K562 (cell line): ENCODE data around the gene BLM. TPM values are rescaled to one million over a fixed set of nuclear protein-coding genes. Genes with fewer than 3 reads are reported as not detected.
A peak's percentile ranks its signal among the peaks of the same experiment; 100 is the strongest.

Experiments
- ATAC-seq: fragments of 200-7000 bp; cut with Tn5 transposase; 3 replicates; pipeline ENCODE4 v1.9.1; 2020; ENCODE audit warnings: moderate library complexity
- BruUV-seq: library from RNA; stranded (reverse); fragments of 400-500 nt; replicated peaks from 2 replicates; lab custom pipeline; 2021; lab: Mats Ljungman, UMichigan
- CTCF ChIA-PET: fragments of 300-600 bp; formaldehyde crosslinking; extraction: SDS; loops from one replicate; lab custom pipeline; 2021; ENCODE audit warnings: low intra/inter-chr PET ratio; lab: Yijun Ruan, JAX
- POLR2A ChIA-PET: fragments of 300-600, 350-650 bp; sonication (Branson Sonifier 250); formaldehyde crosslinking; extraction: SDS; loops from one replicate; lab custom pipeline; 2021; ENCODE audit warnings: antibody characterized with exemption, inconsistent platforms; lab: Yijun Ruan, JAX
- DNase-seq, 4 experiments: peaks; one replicate each; pipeline versions ENCODE4 v3.0.0 to v3.0.0-alpha.2; 2011 to 2018; ENCODE audit warnings: low spot score in 3 of 4, mixed read lengths in 3 of 4; ENCODE audit errors: extremely low read depth in 1 of 4
- FAIRE-seq: peaks from 2 replicates; lab custom pipeline; 2011; peaks lifted over from hg19 to GRCh38; lab: Jason Lieb, UNC
- H2AFZ ChIP-seq: 2 replicates; pipeline ENCODE4 v1.6.0; 2011; ENCODE audit warnings: low read depth, low read length, control low read depth, inconsistent platforms
- H3K27ac ChIP-seq: fragments of 200-600 bp; 3 replicates; pipeline ENCODE4 v1.8.0; 2011; ENCODE audit warnings: low read depth, mild to moderate bottlenecking, control low read depth, inconsistent platforms, low read length, moderate library complexity, mixed read lengths; ENCODE audit errors: extremely low read depth
- H3K27me3 ChIP-seq, 2 experiments: fragments of 300-600 bp in 1 of 2; 2 replicates in 1 of 2; 3 replicates in 1 of 2; pipeline versions ENCODE4 v1.6.0 to v1.8.0; 2011; ENCODE audit warnings: inconsistent platforms in 2 of 2, low read length in 2 of 2, mild to moderate bottlenecking in 1 of 2, mixed read lengths in 1 of 2, moderate library complexity in 1 of 2; ENCODE audit not compliant: control insufficient read depth in 2 of 2, insufficient read depth in 2 of 2
- H3K36me3 ChIP-seq: fragments of 300-600 bp; 3 replicates; pipeline ENCODE4 v1.8.0; 2011; ENCODE audit warnings: mild to moderate bottlenecking, low read length, inconsistent platforms; ENCODE audit not compliant: control insufficient read depth, insufficient read depth
- H3K4me1 ChIP-seq, 2 experiments: fragments of 200-600 bp in 1 of 2; replicated peaks in 1 of 2; 2 replicates in 1 of 2; 3 replicates in 1 of 2; pipeline versions ENCODE4 v1.5.1 to v1.8.0; 2011; ENCODE audit warnings: inconsistent platforms in 2 of 2, low read length in 2 of 2, mild to moderate bottlenecking in 1 of 2, mixed read lengths in 1 of 2, moderate library complexity in 1 of 2; ENCODE audit not compliant: control insufficient read depth in 2 of 2, insufficient read depth in 2 of 2
- H3K4me2 ChIP-seq: 2 replicates; pipeline ENCODE4 v1.6.1; 2011; ENCODE audit warnings: low read length, control low read depth, inconsistent platforms, mixed read lengths; ENCODE audit not compliant: insufficient read depth
- H3K4me3 ChIP-seq: fragments of 200-600 bp; sonication (generic), shearing (Covaris generic); 2 replicates; pipeline ENCODE4 v1.5.1; 2016; ENCODE audit warnings: control low read depth, inconsistent platforms
- H3K79me2 ChIP-seq: fragments of 200-600 bp; 3 replicates; pipeline ENCODE4 v1.8.0; 2011; ENCODE audit warnings: low read length, inconsistent platforms; ENCODE audit not compliant: control insufficient read depth, insufficient read depth
- H3K9ac ChIP-seq, 2 experiments: 2 replicates each; pipeline versions ENCODE4 v1.6.0 to v1.6.1; 2011; ENCODE audit warnings: low read depth in 2 of 2, low read length in 2 of 2, control low read depth in 1 of 2, inconsistent platforms in 1 of 2, mild to moderate bottlenecking in 1 of 2, mixed read lengths in 1 of 2; ENCODE audit not compliant: insufficient read depth in 1 of 2
- H3K9me1 ChIP-seq: one replicate; pipeline ENCODE4 v1.6.0; 2011; ENCODE audit warnings: inconsistent platforms, mild to moderate bottlenecking, low read length, moderate library complexity; ENCODE audit not compliant: control insufficient read depth, insufficient read depth
- H3K9me3 ChIP-seq: replicated peaks from 2 replicates; pipeline ENCODE4 v1.5.1; 2011; ENCODE audit warnings: low read depth, low read length, inconsistent platforms; ENCODE audit not compliant: control insufficient read depth, insufficient read depth
- H4K20me1 ChIP-seq: replicated peaks from 2 replicates; pipeline ENCODE4 v1.6.1; 2011; ENCODE audit warnings: low read length, inconsistent platforms, mixed read lengths; ENCODE audit not compliant: control insufficient read depth, insufficient read depth
- BCLAF1 ChIP-seq, 2 experiments: fragments of 450-650 bp in 1 of 2; IDR thresholded peaks; 2 replicates each; pipeline ENCODE4 v1.6.1; 2011 to 2017; ENCODE audit warnings: low read depth in 2 of 2, antibody characterized with exemption in 1 of 2, borderline replicate concordance in 1 of 2, low read length in 1 of 2, mild to moderate bottlenecking in 1 of 2, mixed read lengths in 1 of 2; ENCODE audit not compliant: control insufficient read depth in 1 of 2
- GTF2A2 ChIP-seq: IDR thresholded peaks from 2 replicates; pipeline ENCODE4 v1.6.1; 2016; ENCODE audit warnings: mild to moderate bottlenecking, missing genetic modification characterization, missing compliant biosample characterization
- MYNN ChIP-seq, 2 experiments: sonication (generic); formaldehyde crosslinking in 1 of 2; IDR thresholded peaks; 2 replicates each; pipeline versions ENCODE4 v1.5.0 to v1.6.1; 2016 to 2020; ENCODE audit warnings: antibody characterized with exemption in 1 of 2, missing genetic modification reagents in 1 of 2
- UBTF ChIP-seq, 2 experiments: IDR thresholded peaks; 2 replicates each; pipeline ENCODE4 v1.6.1; 2012; ENCODE audit warnings: improper control_type of control experiment in 2 of 2, low read depth in 2 of 2, low read length in 2 of 2, borderline replicate concordance in 1 of 2
- ZNF778 ChIP-seq: fragments of 450-650 bp; formaldehyde crosslinking; IDR thresholded peaks from 2 replicates; pipeline ENCODE4 v1.4.0; 2020; ENCODE audit warnings: mild to moderate bottlenecking, moderate library complexity
- WGBS: fragments of 100-300 bp; shearing (Covaris generic); methylation state at CpG from one replicate; pipeline ENCODE4 v1.1.6; 2016; ENCODE audit warnings: low coverage, mixed read lengths; ENCODE audit not compliant: insufficient coverage; ENCODE audit errors: missing lambda C conversion rate; 5-methylcytosine and 5-hydroxymethylcytosine counted together
- in situ Hi-C: fragments of 300-500 bp; cut with MboI; formaldehyde crosslinking; loops from 4 replicates; pipeline ENCODE4 v1.15.0; 2018; ENCODE audit warnings: inconsistent platforms, mixed read lengths
- intact Hi-C: fragments of 100-400 bp; cut with micrococcal nuclease; formaldehyde crosslinking; loops from 2 replicates; pipeline ENCODE4 v1.14.2; 2022
- polyA plus RNA-seq, 8 experiments: library from polyadenylated mRNA; depleted of rRNA in 4 of 8; stranded (reverse) in 5 of 8; unstranded in 3 of 8; fragments of >200 nt; fragmentation: Nextera tagmentation in 2 of 8; fragmentation: Illumina TruSeq in 1 of 8; extraction: Ambion mirVana in 2 of 8; extraction: Trizol in 1 of 8; gene quantifications; 2 replicates each; pipeline versions ENCODE4 v1.2.1 to v1.2.3, GENCODE V29; 2011 to 2014; ENCODE audit warnings: inconsistent platforms in 1 of 8, missing spikeins in 1 of 8
- total RNA-seq, 7 experiments: library from RNA; depleted of rRNA in 6 of 7; stranded (reverse); fragments of >200 nt in 6 of 7; fragmentation: Illumina TruSeq in 2 of 7; extraction: Trizol in 2 of 7; gene quantifications; 2 replicates each; pipeline versions ENCODE4 v1.2.1 to v1.2.3, GENCODE V29; 2011 to 2021; ENCODE audit warnings: low replicate concordance in 1 of 7
- TF ChIP-seq, protein P1 (sequence below): fragments of 450-650 bp; IDR thresholded peaks from 2 replicates; pipeline ENCODE4 v1.6.1; 2017; ENCODE audit warnings: antibody characterized with exemption, mild to moderate bottlenecking

The BLM gene
- total and polyA plus RNA-seq, 9 of the 15 experiments (the other 6 are each of a cell fraction or from before 2014, with no cell fraction given) = 21.0 to 56.0 (median 43.9) TPM

DNA sequence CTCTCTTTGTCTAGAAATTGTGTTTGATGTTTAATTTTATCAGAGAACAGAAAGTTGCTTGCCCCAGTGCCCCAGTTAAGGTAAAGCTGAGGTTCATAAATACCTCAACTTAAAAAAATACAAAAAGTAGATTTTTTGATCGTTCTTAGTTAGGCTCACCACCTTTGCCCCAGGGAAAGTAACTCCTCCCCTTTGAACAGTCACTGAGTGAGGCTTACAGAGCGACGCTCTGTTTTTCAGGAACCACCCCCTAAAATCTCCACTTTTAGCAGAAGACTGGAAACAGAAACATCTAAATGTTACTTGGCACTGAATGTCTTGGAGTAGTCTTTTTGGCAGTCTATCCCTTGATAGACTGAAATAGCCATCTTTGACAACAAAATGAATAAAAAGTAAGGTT is 24.9 kb downstream of the BLM start:
- ChIA-PET POLR2A (interaction anchor here (0.5 to 3.1 kb wide), 3 partner anchors 25 to 188 kb away, joined by 3 to 11 read pairs (median 3); partner anchors contain the start of gene BLM), CTCF (no interaction called here)
- H3K9me3 ChIP-seq = no peaks in the 10 kb centered on the region
- peak; percentile 88 for FAIRE-seq
- in situ Hi-C loops (no loop called here), intact Hi-C loops (no loop called here)
- DNase-seq = peak in 3 of 4 experiments; percentile 19 to 47 (median 45)
- ATAC-seq = peak; percentile 83
- no TSS peak for BruUV-seq
- H4K20me1 ChIP-seq = no peaks in the 10 kb centered on the region
- no peak overlapping the region for H3K4me3 ChIP-seq
- no peaks in the 10 kb centered on the region for H3K27me3 ChIP-seq
- H3K4me1 ChIP-seq = peaks cover 2 to 4% of the 10 kb centered on the region in 2 experiments; a peak in 3 of 5 replicates
- no peak overlapping the region; the same call in 1 of the 2 replicates for H3K4me2 ChIP-seq
- 10% methylated on average over 3 of the region's 3 CpGs for WGBS
- peak overlapping the region; percentile 44; the same call in 1 of the 3 replicates for H3K27ac ChIP-seq
- H3K36me3 ChIP-seq = peaks cover 22% of the 10 kb centered on the region; the same call in 2 of the 3 replicates
- peak overlapping the region in 1 of 2 experiments; percentile 7; a peak in 1 of 4 replicates for H3K9ac ChIP-seq
- H3K9me1 ChIP-seq = no peaks in the 10 kb centered on the region
- H2AFZ ChIP-seq = peak overlapping the region; percentile 40
- peaks cover 78% of the 10 kb centered on the region for H3K79me2 ChIP-seq
- no peak for TF ChIP-seq GTF2A2
- TF ChIP-seq BCLAF1 (IDR thresholded peaks at IDR 0.05; ENCODE audit: borderline replicate concordance in 1 of 2, control insufficient read depth in 1 of 2, low read depth in 2 of 2, low read length in 1 of 2) = no peak
- no peak for TF ChIP-seq ZNF778 (CRISPR knock-in tag)
- TF ChIP-seq, protein P1, sequence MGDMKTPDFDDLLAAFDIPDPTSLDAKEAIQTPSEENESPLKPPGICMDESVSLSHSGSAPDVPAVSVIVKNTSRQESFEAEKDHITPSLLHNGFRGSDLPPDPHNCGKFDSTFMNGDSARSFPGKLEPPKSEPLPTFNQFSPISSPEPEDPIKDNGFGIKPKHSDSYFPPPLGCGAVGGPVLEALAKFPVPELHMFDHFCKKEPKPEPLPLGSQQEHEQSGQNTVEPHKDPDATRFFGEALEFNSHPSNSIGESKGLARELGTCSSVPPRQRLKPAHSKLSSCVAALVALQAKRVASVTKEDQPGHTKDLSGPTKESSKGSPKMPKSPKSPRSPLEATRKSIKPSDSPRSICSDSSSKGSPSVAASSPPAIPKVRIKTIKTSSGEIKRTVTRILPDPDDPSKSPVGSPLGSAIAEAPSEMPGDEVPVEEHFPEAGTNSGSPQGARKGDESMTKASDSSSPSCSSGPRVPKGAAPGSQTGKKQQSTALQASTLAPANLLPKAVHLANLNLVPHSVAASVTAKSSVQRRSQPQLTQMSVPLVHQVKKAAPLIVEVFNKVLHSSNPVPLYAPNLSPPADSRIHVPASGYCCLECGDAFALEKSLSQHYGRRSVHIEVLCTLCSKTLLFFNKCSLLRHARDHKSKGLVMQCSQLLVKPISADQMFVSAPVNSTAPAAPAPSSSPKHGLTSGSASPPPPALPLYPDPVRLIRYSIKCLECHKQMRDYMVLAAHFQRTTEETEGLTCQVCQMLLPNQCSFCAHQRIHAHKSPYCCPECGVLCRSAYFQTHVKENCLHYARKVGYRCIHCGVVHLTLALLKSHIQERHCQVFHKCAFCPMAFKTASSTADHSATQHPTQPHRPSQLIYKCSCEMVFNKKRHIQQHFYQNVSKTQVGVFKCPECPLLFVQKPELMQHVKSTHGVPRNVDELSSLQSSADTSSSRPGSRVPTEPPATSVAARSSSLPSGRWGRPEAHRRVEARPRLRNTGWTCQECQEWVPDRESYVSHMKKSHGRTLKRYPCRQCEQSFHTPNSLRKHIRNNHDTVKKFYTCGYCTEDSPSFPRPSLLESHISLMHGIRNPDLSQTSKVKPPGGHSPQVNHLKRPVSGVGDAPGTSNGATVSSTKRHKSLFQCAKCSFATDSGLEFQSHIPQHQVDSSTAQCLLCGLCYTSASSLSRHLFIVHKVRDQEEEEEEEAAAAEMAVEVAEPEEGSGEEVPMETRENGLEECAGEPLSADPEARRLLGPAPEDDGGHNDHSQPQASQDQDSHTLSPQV = 0 out of 2 replicates have a peak, but pooled peaks have one; percentile 22
- no peak for TF ChIP-seq MYNN (IDR thresholded peaks at IDR 0.05)
- TF ChIP-seq MYNN (CRISPR knock-in tag; IDR thresholded peaks at IDR 0.05) = no peak
- TF ChIP-seq UBTF (IDR thresholded peaks at IDR 0.05; ENCODE audit: borderline replicate concordance in 1 of 2, low read depth in 2 of 2, low read length in 2 of 2) = no peak
